Activated CD8-positive, alpha-beta memory T cell treated with anti-CD3 and anti-CD28 coated beads for 1 hour (primary cell): Measurements from ENCODE around the gene UPF1.
"Not testable (repeated sequence)": the region's sequence is repeated elsewhere in the genome, so short reads cannot be mapped to it uniquely, and the experiment has no call there.

ENCODE experiments used
- DNase-seq, 2 donors: peaks; one replicate each; pipeline ENCODE4 v3.0.0-alpha.2; 2020; ENCODE audit warnings: low read depth in 1 of 2; ENCODE audit errors: extremely low read depth in 1 of 2

UPF1 gene

GRCh38 chr19:18895824-18896341 is 64.1 kb downstream of the UPF1 start, which contains the start of gene CERS1:
TSS of gene CERS1 (minus strand) at chr19:18896158. CDS start at chr19:18896072, 86 bp downstream.
- no peak for DNase-seq

- DNase-seq = no peak
Measured at GRCh38 chr19:18896421-18896841, 64.7 kb downstream of the UPF1 start.

GRCh38 chr19:18897094-18898029 is 65.6 kb downstream of the UPF1 start:
- no peak for DNase-seq

GRCh38 chr19:18898081-18898606 is 66.4 kb downstream of the UPF1 start:
- DNase-seq = no peak

- DNase-seq = no peak
Measured at GRCh38 chr19:18898607-18899408, 67.0 kb downstream of the UPF1 start.

- no peak for DNase-seq
Measured at GRCh38 chr19:18899624-18900560, 68.1 kb downstream of the UPF1 start.

GRCh38 chr19:18900700-18901481 is 69.1 kb downstream of the UPF1 start:
- DNase-seq = no peak

GRCh38 chr19:18901491-18901890 is 69.7 kb downstream of the UPF1 start:
- no peak for DNase-seq

- DNase-seq = not testable (repeated sequence)
Measured at GRCh38 chr19:18902519-18902918, 70.8 kb downstream of the UPF1 start.

- DNase-seq = no peak
Measured at GRCh38 chr19:18903156-18904037, 71.6 kb downstream of the UPF1 start.

GRCh38 chr19:18904334-18905057 is 72.7 kb downstream of the UPF1 start:
- no peak for DNase-seq

- DNase-seq = no peak
Measured at GRCh38 chr19:18905058-18905456, 73.3 kb downstream of the UPF1 start.

GRCh38 chr19:18905513-18906236 is 73.9 kb downstream of the UPF1 start:
- DNase-seq = no peak

GRCh38 chr19:18906605-18907519 is 75.1 kb downstream of the UPF1 start:
- no peak for DNase-seq

GRCh38 chr19:18908917-18909619 is 77.3 kb downstream of the UPF1 start:
- no peak for DNase-seq
